Measurements from ENCODE around the gene SPATA6L.
A peak's percentile ranks its signal among the peaks of the same experiment; 100 is the strongest.

Gene SPATA6L

DNA sequence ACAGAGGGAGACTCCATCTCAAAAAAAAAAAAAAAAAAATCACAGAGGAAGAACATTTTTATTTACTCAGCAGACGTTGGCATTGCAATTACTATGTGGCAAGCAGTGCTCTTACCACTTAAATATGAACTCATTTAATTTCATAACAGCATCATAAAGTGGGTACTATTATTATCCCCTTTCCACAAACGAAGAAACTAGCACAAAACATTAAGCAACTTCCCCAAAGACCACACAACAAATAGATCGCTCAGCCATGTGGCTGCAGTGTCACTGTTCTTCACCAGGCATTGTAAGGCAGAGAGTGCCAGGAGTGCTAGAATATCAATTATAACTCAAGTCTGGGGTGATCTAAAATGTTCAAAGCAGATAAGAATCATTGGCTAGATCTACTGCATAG, 74.0 kb downstream of the SPATA6L start:
- TF ChIP-seq CTCF (IDR thresholded peaks at IDR 0.05; ENCODE audit: low read length, missing control alignments) = no peak
- no peak for DNase-seq (ENCODE audit: low read depth)
- no peak overlapping the region for H3K4me3 ChIP-seq (replicated peaks; ENCODE audit: low read depth, low read length)

- peak; percentile 14 for DNase-seq (ENCODE audit: low read depth)
- TF ChIP-seq CTCF (IDR thresholded peaks at IDR 0.05; ENCODE audit: low read length, missing control alignments) = no peak
- no peak overlapping the region for H3K4me3 ChIP-seq (replicated peaks; ENCODE audit: low read depth, low read length)
These were observed 75.2 kb downstream of the SPATA6L start for GRCh38 chr9:4591123-4591500.

DNA sequence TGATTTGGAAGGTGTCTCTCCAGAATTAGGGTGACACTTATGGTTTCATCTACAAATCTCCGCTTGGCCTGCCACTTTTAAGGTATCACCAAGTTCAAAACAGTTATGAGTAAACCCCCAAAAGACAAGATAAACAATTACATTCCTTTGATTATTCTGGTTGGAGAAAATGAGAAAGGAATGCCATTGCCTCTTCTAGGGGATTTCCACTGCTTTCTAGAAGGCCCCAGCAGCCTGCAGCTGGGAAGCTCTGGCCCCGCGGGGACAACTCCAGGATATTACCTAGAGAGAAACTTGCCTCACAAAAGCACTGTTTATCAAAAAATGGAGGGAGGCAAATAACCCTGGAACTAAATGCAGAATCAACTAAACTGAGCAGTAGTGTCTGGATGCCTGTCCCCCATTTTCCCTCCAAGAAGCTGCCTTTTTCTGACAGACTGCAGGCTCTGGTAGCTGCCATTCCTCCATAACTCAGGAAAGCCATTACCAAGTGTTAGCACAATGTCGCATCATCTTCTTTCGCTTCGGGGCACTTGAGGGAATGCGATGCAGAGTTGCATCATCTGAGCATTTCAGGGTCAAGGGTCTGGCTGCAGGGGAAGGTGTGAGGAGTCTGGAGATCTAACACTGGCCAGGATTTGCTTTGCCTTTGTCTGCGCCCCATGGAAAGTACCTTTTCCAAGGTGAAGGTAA, 75.7 kb downstream of the SPATA6L start:
- no peak for DNase-seq (ENCODE audit: low read depth)
- no peak for TF ChIP-seq CTCF (IDR thresholded peaks at IDR 0.05; ENCODE audit: low read length, missing control alignments)

DNA sequence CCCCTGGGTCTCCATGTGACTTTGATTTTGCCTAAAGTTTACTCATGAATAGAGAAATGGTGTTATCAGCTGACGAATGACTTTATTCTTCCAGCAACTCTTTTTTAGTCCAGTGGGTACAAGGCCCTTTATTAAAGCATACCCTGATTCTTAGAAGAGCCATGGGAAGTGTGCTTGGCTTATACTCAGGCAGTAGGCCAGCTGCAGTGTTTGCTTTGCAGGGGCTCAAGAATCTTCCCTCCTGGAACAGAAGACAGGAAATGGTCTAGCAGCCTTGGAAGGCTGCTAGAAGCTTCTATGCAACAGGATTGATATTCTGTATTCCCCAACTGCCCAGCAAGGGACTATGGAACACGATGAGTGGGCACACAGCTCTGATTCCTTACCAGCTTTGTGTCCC, 77.6 kb downstream of the SPATA6L start:
- DNase-seq (ENCODE audit: low read depth) = no peak
- H3K4me3 ChIP-seq (replicated peaks; ENCODE audit: low read depth, low read length) = no peak overlapping the region
- no peak for TF ChIP-seq CTCF (IDR thresholded peaks at IDR 0.05; ENCODE audit: low read length, missing control alignments)

More for the DNA sequence above, 75.7 kb downstream of the SPATA6L start:
- no peak overlapping the region for H3K4me3 ChIP-seq (replicated peaks; ENCODE audit: low read depth, low read length)

GRCh38 chr9:4585135-4585534, 81.1 kb downstream of the SPATA6L start:
- TF ChIP-seq CTCF (IDR thresholded peaks at IDR 0.05; ENCODE audit: low read length, missing control alignments) = no peak

DNA sequence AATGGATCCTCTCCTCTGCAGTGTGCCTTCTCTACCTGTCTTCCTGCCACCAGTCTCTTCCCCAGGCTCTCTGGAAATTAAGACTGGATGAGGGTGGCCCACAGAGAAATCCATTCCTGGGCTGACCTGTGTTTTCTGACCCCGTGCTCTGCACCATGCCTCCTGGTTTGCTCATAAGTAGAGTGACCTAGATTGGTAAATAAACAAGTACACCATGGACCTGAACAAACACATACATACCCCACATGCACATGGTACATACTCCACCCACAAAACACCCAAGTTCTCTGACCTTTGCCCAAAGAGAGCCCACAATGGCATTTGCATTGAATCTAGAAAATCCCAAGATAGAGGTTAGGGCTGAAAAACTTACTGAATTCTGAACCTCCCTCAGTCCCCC, 81.6 kb downstream of the SPATA6L start:
- DNase-seq (ENCODE audit: low read depth) = no peak
- TF ChIP-seq CTCF (IDR thresholded peaks at IDR 0.05; ENCODE audit: low read length, missing control alignments) = no peak
- no peak overlapping the region for H3K4me3 ChIP-seq (replicated peaks; ENCODE audit: low read depth, low read length)

More at GRCh38 chr9:4585135-4585534, 81.1 kb downstream of the SPATA6L start:
- H3K4me3 ChIP-seq (replicated peaks; ENCODE audit: low read depth, low read length) = no peak overlapping the region
- DNase-seq (ENCODE audit: low read depth) = peak; percentile 12

DNA sequence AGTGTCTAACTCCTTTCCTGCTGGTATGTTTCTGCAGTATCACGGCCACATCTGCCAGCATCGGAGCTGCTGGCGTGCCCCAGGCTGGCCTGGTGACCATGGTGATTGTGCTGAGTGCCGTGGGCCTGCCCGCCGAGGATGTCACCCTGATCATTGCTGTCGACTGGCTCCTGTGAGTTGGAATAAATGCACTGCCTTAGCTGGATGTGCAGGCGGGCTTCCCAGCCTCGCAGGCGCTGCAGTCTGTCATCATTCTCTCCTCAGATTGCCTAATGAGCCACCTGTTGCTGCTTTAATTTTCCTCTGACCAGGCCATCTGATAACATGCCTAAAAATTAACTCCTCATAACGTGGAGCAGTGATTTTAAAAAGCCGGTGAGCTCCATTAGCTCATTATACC, 83.3 kb downstream of the SPATA6L start:
- no peak for DNase-seq (ENCODE audit: low read depth)
- TF ChIP-seq CTCF (IDR thresholded peaks at IDR 0.05; ENCODE audit: low read length, missing control alignments) = no peak
- H3K4me3 ChIP-seq (replicated peaks; ENCODE audit: low read depth, low read length) = no peak overlapping the region
